ENCODE measurements around the gene RPS6KL1.

RPS6KL1 gene

GRCh38 chr14:74881431-74882102 lies 41.5 kb downstream of the RPS6KL1 start, which contains the start of gene DLST:
Gene DLST (plus strand): TSS chr14:74881916. CDS start chr14:74881954, 38 bp downstream.
- peak; percentile 29 for DNase-seq

GRCh38 chr14:74879427-74880182 lies 43.5 kb downstream of the RPS6KL1 start:
- no peak for DNase-seq

GRCh38 chr14:74875941-74876913 lies 46.8 kb downstream of the RPS6KL1 start, which contains the start of gene PROX2:
Gene PROX2 (minus strand): TSS chr14:74876145. CDS start chr14:74863834, 12,311 bp downstream.
- no peak for DNase-seq

- DNase-seq = no peak
These were observed 47.9 kb downstream of the RPS6KL1 start for GRCh38 chr14:74875204-74875603.

GRCh38 chr14:74871819-74872218 lies 51.2 kb downstream of the RPS6KL1 start:
- no peak for DNase-seq

GRCh38 chr14:74868739-74869138 lies 54.3 kb downstream of the RPS6KL1 start:
- no peak for DNase-seq

GRCh38 chr14:74867673-74868072 lies 55.4 kb downstream of the RPS6KL1 start:
- no peak for DNase-seq

GRCh38 chr14:74866708-74867389 lies 56.2 kb downstream of the RPS6KL1 start:
- no peak for DNase-seq

GRCh38 chr14:74865156-74865555 lies 57.9 kb downstream of the RPS6KL1 start:
- DNase-seq = no peak

- no peak for DNase-seq
These were observed 58.9 kb downstream of the RPS6KL1 start for GRCh38 chr14:74864198-74864597.

- no peak for DNase-seq
These were observed 59.8 kb downstream of the RPS6KL1 start for GRCh38 chr14:74863274-74863673.

- no peak for DNase-seq
These were observed 61.3 kb downstream of the RPS6KL1 start for GRCh38 chr14:74861734-74862090.

GRCh38 chr14:74860899-74861733 lies 61.9 kb downstream of the RPS6KL1 start:
- DNase-seq = peak; percentile 18

- no peak for DNase-seq
These were observed 63.1 kb downstream of the RPS6KL1 start for GRCh38 chr14:74859757-74860552.

- no peak for DNase-seq
These were observed 65.0 kb downstream of the RPS6KL1 start for GRCh38 chr14:74858022-74858421.

- no peak for DNase-seq
These were observed 66.7 kb downstream of the RPS6KL1 start for GRCh38 chr14:74856366-74856765.

GRCh38 chr14:74855945-74856344 lies 67.1 kb downstream of the RPS6KL1 start:
- DNase-seq = no peak

GRCh38 chr14:74855021-74855420 lies 68.0 kb downstream of the RPS6KL1 start:
- DNase-seq = no peak

All from NCI-H2029 treated with DMSO at 0.1 percent for 48 hours (cell line).